Thyroid gland (tissue), 4 donors: ENCODE results near the gene ZBTB44.

ENCODE experiments used
- CTCF ChIP-seq, 6 experiments: fragments of 200-600 bp in 3 of 6; fragments of 450-650 bp in 3 of 6; sonication (generic) in 3 of 6; IDR thresholded peaks; one replicate each; pipeline ENCODE4 v1.5.1; 2016 to 2019; ENCODE audit warnings: antibody characterized with exemption in 6 of 6, mild to moderate bottlenecking in 2 of 6, inconsistent platforms in 1 of 6, moderate library complexity in 1 of 6
- POLR2A ChIP-seq, 2 donors: fragments of 450-650 bp; IDR thresholded peaks; one replicate each; pipeline ENCODE4 v1.6.1; 2017; ENCODE audit warnings: antibody characterized with exemption in 2 of 2, mild to moderate bottlenecking in 2 of 2, moderate library complexity in 1 of 2

- TF ChIP-seq CTCF (IDR thresholded peaks at IDR 0.05) = no peak
- no peak for TF ChIP-seq POLR2A (IDR thresholded peaks at IDR 0.05)
Observed at GRCh38 chr11:130304651-130305050, 10.1 kb downstream of the ZBTB44 start.
